Muscle of back (tissue), 11 donors: ENCODE results near the gene TPST2. TPM values are rescaled to one million over a fixed set of nuclear protein-coding genes. Genes with fewer than 3 reads are reported as not detected.
A peak's percentile ranks its signal among the peaks of the same experiment; 100 is the strongest.

Experiments used
- DNase-seq, 3 donors: peaks; one replicate each; pipeline versions ENCODE4 v3.0.0 to v3.0.0-alpha.2; 2013
- polyA plus RNA-seq, 10 donors: library from polyadenylated mRNA; unstranded; fragments of 120-200 nt; gene quantifications; one replicate each; pipeline ENCODE4 v1.2.1, GENCODE V29; 2013; ENCODE audit not compliant: insufficient read length in 10 of 10

TPST2 gene
- polyA plus RNA-seq, 10 donors: 6.3 to 10.5 (median 7.3) TPM

- no peak for DNase-seq
Measured at GRCh38 chr22:26581633-26582168, 8.2 kb downstream of the TPST2 start.

GRCh38 chr22:26581026-26581425 is 8.9 kb downstream of the TPST2 start:
- no peak for DNase-seq

- DNase-seq: no peak
Measured at GRCh38 chr22:26580240-26580962, 9.5 kb downstream of the TPST2 start.

- no peak for DNase-seq
Measured at GRCh38 chr22:26579331-26579886, 10.5 kb downstream of the TPST2 start.

GRCh38 chr22:26577081-26577480 is 12.9 kb downstream of the TPST2 start:
- no peak for DNase-seq

- DNase-seq: peak in 1 of 3 donors; percentile 37
Measured at GRCh38 chr22:26576026-26576680, 13.8 kb downstream of the TPST2 start.

- DNase-seq: no peak
Measured at GRCh38 chr22:26574001-26574723, 15.8 kb downstream of the TPST2 start.

GRCh38 chr22:26573026-26573662 is 16.8 kb downstream of the TPST2 start:
- peak in 1 of 3 donors; percentile 51 for DNase-seq

GRCh38 chr22:26570864-26571525 is 18.9 kb downstream of the TPST2 start:
- no peak for DNase-seq

GRCh38 chr22:26570115-26570514 is 19.8 kb downstream of the TPST2 start:
- DNase-seq: no peak

GRCh38 chr22:26568207-26568706 is 21.7 kb downstream of the TPST2 start:
- no peak for DNase-seq

GRCh38 chr22:26567610-26568009 is 22.3 kb downstream of the TPST2 start:
- DNase-seq: no peak

- no peak for DNase-seq
Measured at GRCh38 chr22:26566994-26567393, 22.9 kb downstream of the TPST2 start.

GRCh38 chr22:26565889-26566288 is 24.0 kb downstream of the TPST2 start:
- DNase-seq: no peak

GRCh38 chr22:26565181-26565580 is 24.8 kb downstream of the TPST2 start:
- no peak for DNase-seq

- DNase-seq: no peak
Measured at GRCh38 chr22:26564672-26565071, 25.3 kb downstream of the TPST2 start.

GRCh38 chr22:26564181-26564580 is 25.8 kb downstream of the TPST2 start:
- no peak for DNase-seq

- no peak for DNase-seq
Measured at GRCh38 chr22:26563022-26563421, 26.9 kb downstream of the TPST2 start.

GRCh38 chr22:26561756-26562417 is 28.0 kb downstream of the TPST2 start:
- DNase-seq: no peak

- DNase-seq: no peak
Measured at GRCh38 chr22:26559961-26560575, 29.9 kb downstream of the TPST2 start.
